NB4 (cell line): ENCODE measurements around the gene SUCO.
"Not testable (repeated sequence)": the region's sequence is repeated elsewhere in the genome, so short reads cannot be mapped to it uniquely, and the experiment has no call there.

ENCODE experiments used
- MYC ChIP-seq: IDR thresholded peaks from 2 replicates; pipeline ENCODE4 v1.6.1; 2011; ENCODE audit warnings: low read depth, low read length
- POLR2A ChIP-seq: IDR thresholded peaks from 2 replicates; pipeline ENCODE4 v1.6.1; 2011; ENCODE audit warnings: mild to moderate bottlenecking; ENCODE audit not compliant: insufficient read length; ENCODE audit errors: extremely low read depth
- TF ChIP-seq, protein P1 (sequence below): IDR thresholded peaks from one replicate; pipeline ENCODE4 v1.5.1; 2012; ENCODE audit warnings: low read depth, low read length
- TF ChIP-seq, protein P2 (sequence below): IDR thresholded peaks from 2 replicates; pipeline ENCODE4 v1.6.1; 2011; ENCODE audit warnings: low read depth, low read length

DNA sequence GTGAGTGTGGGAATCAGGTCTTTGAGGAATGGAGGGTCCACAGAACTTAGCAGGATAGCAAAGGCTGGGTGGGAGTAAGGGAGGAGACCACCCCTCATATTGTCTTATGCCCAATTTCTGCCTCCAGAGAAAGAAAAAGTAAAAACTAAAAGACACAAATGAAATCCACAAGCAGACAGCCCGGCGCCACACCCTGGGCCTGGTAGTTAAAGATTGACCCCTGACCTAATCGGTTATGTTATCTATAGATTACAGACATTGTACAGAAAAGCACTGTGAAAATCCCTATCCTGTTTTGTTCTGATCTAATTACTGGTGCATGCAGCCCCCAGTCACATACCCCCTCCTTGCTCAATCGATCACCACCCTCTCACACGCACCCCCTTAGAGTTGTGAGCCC is 36.8 kb upstream of the SUCO start:
- TF ChIP-seq, protein P1, sequence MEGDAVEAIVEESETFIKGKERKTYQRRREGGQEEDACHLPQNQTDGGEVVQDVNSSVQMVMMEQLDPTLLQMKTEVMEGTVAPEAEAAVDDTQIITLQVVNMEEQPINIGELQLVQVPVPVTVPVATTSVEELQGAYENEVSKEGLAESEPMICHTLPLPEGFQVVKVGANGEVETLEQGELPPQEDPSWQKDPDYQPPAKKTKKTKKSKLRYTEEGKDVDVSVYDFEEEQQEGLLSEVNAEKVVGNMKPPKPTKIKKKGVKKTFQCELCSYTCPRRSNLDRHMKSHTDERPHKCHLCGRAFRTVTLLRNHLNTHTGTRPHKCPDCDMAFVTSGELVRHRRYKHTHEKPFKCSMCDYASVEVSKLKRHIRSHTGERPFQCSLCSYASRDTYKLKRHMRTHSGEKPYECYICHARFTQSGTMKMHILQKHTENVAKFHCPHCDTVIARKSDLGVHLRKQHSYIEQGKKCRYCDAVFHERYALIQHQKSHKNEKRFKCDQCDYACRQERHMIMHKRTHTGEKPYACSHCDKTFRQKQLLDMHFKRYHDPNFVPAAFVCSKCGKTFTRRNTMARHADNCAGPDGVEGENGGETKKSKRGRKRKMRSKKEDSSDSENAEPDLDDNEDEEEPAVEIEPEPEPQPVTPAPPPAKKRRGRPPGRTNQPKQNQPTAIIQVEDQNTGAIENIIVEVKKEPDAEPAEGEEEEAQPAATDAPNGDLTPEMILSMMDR, result not testable (repeated sequence)
- not testable (repeated sequence) for TF ChIP-seq POLR2A, MYC
- TF ChIP-seq, protein P2, sequence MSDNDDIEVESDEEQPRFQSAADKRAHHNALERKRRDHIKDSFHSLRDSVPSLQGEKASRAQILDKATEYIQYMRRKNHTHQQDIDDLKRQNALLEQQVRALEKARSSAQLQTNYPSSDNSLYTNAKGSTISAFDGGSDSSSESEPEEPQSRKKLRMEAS, result not testable (repeated sequence)
